SK-N-SH (cell line): ENCODE measurements around the gene RAB1B.

Experiments used
- ELF1 ChIP-seq: IDR thresholded peaks from 2 replicates; pipeline ENCODE4 v1.4.0; 2012
- EP300 ChIP-seq, 2 experiments: IDR thresholded peaks; 2 replicates each; pipeline versions ENCODE4 v1.4.0 to v1.6.1; 2012; ENCODE audit warnings: borderline replicate concordance in 1 of 2, low read depth in 1 of 2, low read length in 1 of 2
- FOXJ3 ChIP-seq: sonication (generic); formaldehyde crosslinking; IDR thresholded peaks from 2 replicates; pipeline ENCODE4 v1.5.1; 2020; ENCODE audit warnings: mild to moderate bottlenecking, missing genetic modification reagents
- MXI1 ChIP-seq: IDR thresholded peaks from 2 replicates; pipeline ENCODE4 v1.6.1; 2012; ENCODE audit warnings: mild to moderate bottlenecking, low read depth, low read length, improper control_type of control experiment
- POLR2AphosphoS5 ChIP-seq: IDR thresholded peaks from 2 replicates; pipeline ENCODE4 v1.6.1; 2012; ENCODE audit warnings: low read depth, low read length
- RCOR1 ChIP-seq: fragments of 150-350 bp; IDR thresholded peaks from 2 replicates; pipeline ENCODE4 v1.6.1; 2017; ENCODE audit warnings: antibody characterized with exemption, low read length
- SMC3 ChIP-seq: IDR thresholded peaks from 2 replicates; pipeline ENCODE4 v1.6.1; 2012; ENCODE audit warnings: low read depth, low read length, improper control_type of control experiment
- TAF1 ChIP-seq: IDR thresholded peaks from 2 replicates; pipeline ENCODE4 v1.6.1; 2012; ENCODE audit warnings: low read depth, mild to moderate bottlenecking, low read length, moderate library complexity, borderline replicate concordance
- TEAD4 ChIP-seq: IDR thresholded peaks from 2 replicates; pipeline ENCODE4 v1.4.0; 2012; ENCODE audit warnings: mild to moderate bottlenecking, borderline replicate concordance; ENCODE audit not compliant: insufficient read depth
- TF ChIP-seq, protein P1 (sequence below): IDR thresholded peaks from 2 replicates; pipeline ENCODE4 v1.4.0; 2012; ENCODE audit warnings: low read depth, borderline replicate concordance
- TF ChIP-seq, protein P2 (sequence below): fragments of 200-600 bp; sonication (generic); IDR thresholded peaks from 2 replicates; pipeline ENCODE4 v1.6.1; 2017; ENCODE audit warnings: antibody characterized with exemption, mild to moderate bottlenecking, moderate library complexity

DNA sequence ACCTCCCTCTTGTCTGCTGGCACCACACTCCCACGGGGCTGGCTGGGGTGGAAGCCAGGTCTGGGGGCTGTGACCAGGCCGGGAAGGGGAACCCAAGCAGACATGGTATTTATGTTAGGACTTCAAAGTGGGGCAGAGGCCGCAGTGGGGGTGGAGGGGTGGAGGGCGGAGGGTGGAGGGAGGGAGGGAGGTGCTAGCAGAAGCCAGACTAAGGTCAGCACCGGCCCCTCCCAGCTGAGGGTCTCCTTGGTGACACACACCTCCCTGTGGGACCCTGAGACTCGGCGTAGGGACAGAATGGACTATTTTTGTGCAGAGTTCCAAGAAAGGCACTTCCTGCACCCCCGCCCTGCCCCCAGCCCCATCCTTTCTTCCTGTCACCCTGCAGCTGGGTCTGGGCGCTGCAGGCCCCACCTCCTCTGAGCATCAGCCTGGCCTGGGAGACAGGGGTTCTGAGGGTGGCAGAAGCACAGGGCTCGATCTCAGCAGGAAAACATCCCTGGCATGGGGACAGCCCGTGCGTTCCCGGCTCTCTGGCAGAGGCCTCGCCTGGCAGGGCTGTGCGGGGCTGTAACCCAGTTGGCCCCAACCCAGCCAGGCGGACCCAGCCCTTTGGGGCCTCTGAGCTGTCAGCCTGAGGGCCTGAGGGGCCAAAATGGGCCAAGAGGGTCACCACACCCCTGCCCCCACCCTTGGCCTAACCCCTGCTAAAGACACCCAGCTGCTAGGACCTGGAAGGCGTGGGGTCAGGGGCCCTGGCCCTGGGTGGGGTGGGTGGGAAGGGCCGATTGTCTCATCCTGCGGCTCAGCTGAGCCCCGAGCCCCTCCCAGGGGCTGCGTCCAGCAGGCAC lies 58.0 kb downstream of the RAB1B start:
- no peak for TF ChIP-seq FOXJ3 (CRISPR knock-in tag)
- TF ChIP-seq MXI1, result no peak
- TF ChIP-seq, protein P1, sequence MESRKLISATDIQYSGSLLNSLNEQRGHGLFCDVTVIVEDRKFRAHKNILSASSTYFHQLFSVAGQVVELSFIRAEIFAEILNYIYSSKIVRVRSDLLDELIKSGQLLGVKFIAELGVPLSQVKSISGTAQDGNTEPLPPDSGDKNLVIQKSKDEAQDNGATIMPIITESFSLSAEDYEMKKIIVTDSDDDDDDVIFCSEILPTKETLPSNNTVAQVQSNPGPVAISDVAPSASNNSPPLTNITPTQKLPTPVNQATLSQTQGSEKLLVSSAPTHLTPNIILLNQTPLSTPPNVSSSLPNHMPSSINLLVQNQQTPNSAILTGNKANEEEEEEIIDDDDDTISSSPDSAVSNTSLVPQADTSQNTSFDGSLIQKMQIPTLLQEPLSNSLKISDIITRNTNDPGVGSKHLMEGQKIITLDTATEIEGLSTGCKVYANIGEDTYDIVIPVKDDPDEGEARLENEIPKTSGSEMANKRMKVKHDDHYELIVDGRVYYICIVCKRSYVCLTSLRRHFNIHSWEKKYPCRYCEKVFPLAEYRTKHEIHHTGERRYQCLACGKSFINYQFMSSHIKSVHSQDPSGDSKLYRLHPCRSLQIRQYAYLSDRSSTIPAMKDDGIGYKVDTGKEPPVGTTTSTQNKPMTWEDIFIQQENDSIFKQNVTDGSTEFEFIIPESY, result no peak
- no peak for TF ChIP-seq TEAD4
- no peak for TF ChIP-seq SMC3
- TF ChIP-seq, protein P2, sequence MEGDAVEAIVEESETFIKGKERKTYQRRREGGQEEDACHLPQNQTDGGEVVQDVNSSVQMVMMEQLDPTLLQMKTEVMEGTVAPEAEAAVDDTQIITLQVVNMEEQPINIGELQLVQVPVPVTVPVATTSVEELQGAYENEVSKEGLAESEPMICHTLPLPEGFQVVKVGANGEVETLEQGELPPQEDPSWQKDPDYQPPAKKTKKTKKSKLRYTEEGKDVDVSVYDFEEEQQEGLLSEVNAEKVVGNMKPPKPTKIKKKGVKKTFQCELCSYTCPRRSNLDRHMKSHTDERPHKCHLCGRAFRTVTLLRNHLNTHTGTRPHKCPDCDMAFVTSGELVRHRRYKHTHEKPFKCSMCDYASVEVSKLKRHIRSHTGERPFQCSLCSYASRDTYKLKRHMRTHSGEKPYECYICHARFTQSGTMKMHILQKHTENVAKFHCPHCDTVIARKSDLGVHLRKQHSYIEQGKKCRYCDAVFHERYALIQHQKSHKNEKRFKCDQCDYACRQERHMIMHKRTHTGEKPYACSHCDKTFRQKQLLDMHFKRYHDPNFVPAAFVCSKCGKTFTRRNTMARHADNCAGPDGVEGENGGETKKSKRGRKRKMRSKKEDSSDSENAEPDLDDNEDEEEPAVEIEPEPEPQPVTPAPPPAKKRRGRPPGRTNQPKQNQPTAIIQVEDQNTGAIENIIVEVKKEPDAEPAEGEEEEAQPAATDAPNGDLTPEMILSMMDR, result no peak
- TF ChIP-seq POLR2AphosphoS5, result no peak; the same call in 1 of the 2 replicates
- TF ChIP-seq EP300 (IDR thresholded peaks at IDR 0.05; ENCODE audit: borderline replicate concordance in 1 of 2, low read depth in 1 of 2, low read length in 1 of 2), result no peak
- no peak for TF ChIP-seq TAF1
- TF ChIP-seq ELF1, result no peak
- no peak for TF ChIP-seq RCOR1
